Suprapubic skin (tissue), 4 donors: ENCODE measurements around the gene ATG5.

ENCODE experiments used
- CTCF ChIP-seq, 2 donors: fragments of 200-600 bp in 1 of 2; fragments of 450-650 bp in 1 of 2; sonication (generic) in 1 of 2; IDR thresholded peaks; one replicate each; pipeline ENCODE4 v1.5.1; 2016 to 2019; ENCODE audit warnings: antibody characterized with exemption in 2 of 2, mild to moderate bottlenecking in 1 of 2, moderate library complexity in 1 of 2
- EP300 ChIP-seq: sonication (generic); formaldehyde crosslinking; IDR thresholded peaks from one replicate; pipeline ENCODE4 v1.6.1; 2017; ENCODE audit warnings: antibody characterized with exemption
- POLR2A ChIP-seq, 2 donors: fragments of 450-650 bp; IDR thresholded peaks; one replicate each; pipeline ENCODE4 v1.6.1; 2017; ENCODE audit warnings: antibody characterized with exemption in 2 of 2, mild to moderate bottlenecking in 2 of 2, moderate library complexity in 2 of 2
- POLR2AphosphoS5 ChIP-seq, 3 donors: sonication (generic); formaldehyde crosslinking; IDR thresholded peaks; one replicate each; pipeline ENCODE4 v1.6.1; 2017; ENCODE audit warnings: antibody characterized with exemption in 3 of 3

- TF ChIP-seq CTCF (IDR thresholded peaks at IDR 0.05) (no peak), POLR2AphosphoS5 (IDR thresholded peaks at IDR 0.05) (no peak), POLR2A (IDR thresholded peaks at IDR 0.05) (no peak), EP300 (no peak)
These were observed 97.7 kb downstream of the ATG5 start for GRCh38 chr6:106227612-106228507.
